Right renal cortex interstitium (tissue), 3 donors: ENCODE results near the gene MYO5C. TPM values are rescaled to one million over a fixed set of nuclear protein-coding genes. Genes with fewer than 3 reads are reported as not detected.

ENCODE experiments used
- DNase-seq, 3 donors: peaks; one replicate each; pipeline ENCODE4 v3.0.0-alpha.2; 2013; ENCODE audit warnings: low read depth in 3 of 3, low spot score in 2 of 3
- polyA plus RNA-seq, 3 donors: library from polyadenylated mRNA; unstranded; fragments of 120-200 nt; gene quantifications; one replicate each; pipeline ENCODE4 v1.2.1, GENCODE V29; 2013; ENCODE audit not compliant: insufficient read length in 3 of 3

The MYO5C gene
- polyA plus RNA-seq, 3 donors, result 20.6 to 22.0 (median 20.8) TPM

DNA sequence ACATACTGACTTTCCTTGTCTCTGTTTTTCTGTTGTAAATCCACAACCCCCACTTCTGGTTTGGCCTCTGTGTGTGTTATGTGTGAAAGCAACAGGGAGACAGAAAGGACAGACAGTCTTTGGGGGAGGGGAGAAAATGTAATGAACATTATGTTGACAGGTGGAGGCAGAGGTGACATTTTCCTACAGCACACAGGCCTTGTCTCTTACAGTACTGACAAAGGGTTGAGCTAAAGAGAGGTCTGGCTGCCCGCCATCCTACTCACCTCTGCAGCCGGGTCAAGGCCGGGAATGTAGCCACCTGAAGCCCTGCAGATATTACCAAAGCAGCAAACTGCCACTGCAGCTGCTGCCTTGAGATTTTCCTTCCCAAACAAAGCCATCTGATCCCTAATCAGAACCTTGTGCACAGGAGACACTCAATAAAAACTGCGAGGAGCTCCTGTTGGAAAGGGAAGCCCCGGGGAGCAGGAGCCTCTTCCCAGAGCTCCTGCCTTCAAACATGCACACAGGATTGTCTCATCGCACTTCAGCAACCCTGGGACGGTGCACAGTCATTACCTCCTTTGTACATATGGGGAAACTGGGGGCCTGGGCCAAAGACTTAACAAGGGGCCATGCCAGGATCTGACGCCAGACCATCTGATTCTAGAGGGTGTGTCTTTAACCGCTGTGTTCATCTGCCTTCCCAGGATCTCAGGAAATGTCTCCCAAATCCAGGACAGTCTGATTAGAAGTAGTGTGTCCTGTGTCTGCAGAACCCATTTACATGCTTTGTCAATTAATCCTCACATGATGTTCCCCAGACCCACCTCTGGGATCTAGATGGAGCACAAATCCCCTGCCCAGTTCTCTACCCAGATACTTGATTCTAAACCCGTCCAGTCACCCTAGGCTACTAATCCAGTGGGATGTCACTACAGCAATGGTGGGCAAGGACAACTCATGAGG is 14.2 kb downstream of the MYO5C start:
- DNase-seq, result no peak

DNA sequence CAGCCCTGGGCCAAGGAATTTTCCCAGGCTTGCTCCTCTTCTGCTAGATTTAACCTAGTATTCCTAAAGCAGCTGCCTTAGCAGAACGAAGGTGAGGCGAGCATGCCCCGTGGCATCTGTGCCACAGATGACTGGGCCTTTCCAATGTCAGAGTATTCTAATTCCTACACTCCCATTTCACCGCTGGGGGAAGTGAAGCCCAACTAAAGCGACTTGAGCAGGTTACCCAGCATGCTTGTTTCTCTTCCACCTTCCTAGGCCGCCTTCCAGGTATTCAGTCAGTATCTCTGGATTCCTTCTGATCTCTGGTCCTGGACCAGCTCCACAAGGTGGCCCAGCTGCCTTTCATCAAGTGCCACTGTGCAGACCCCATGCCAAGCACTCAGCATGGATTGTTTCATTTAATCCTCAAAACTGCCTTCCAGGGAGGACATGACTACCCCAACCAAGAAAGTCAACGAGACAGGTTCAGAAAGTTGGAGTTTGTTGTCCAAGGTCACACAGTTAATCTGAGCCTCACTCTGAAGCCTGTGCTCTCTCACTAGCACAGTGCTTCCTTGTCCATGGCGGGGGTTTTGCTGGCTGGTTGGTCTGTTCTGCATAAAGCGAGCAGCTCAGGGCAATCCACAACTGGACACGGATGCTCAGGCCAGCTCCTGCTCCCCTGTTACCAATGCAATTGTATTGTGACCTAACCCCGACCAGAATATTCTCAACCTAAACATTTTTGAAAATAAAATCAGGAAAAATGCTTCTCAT is 15.1 kb downstream of the MYO5C start:
- no peak for DNase-seq

DNA sequence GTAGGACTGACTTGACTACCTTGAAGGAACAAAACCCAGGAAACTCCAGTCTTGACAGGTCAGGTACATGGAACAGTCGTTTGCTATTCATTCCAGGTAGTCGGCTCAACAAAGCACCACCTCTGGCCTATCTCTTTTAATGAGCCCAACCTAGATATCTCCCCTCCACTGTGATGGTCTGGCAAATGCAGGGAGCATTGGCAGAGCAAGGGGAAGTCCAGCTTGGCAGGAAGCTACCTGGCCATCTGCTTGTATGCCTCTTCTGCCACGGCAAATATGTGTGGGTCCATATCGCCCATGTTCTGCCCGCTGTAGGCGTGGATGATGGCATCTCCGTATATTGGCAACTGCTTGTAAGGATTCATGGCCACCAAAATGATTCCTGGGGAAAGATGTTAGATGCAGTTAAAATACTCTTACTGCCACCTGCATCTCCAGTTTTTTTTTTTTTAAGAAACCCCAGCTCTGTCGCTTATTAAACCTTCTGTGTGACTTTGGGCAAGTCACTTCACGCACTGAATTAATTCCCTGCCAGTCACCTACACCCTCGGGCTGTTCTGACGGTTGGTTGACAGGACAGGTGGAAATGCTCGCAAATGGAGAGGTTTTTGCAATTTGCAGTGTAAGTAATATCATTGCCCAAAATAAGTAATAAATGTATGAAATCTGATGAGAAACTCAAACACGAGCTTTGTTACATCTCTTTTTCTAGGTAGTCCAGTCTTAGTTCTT is 16.8 kb downstream of the MYO5C start:
- DNase-seq, result no peak

DNA sequence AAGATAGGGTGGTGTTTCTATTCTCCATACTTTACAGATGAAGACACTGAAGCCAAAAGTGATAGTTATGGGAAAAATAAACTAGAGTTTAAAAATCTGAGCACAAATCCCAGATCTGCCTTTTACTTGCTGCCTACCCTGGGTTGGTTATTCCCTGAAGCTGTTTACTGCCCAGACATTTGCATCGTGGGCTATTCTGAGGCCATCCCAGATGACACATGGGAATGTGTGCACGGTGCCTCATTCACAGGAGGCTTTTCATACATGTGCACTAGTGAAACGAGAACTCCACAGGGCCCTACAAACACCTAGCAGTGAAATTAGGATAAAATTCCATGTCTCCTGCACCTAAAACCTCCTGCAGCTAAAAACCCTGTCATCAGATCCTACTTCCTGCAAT is 17.5 kb downstream of the MYO5C start:
- no peak for DNase-seq

DNA sequence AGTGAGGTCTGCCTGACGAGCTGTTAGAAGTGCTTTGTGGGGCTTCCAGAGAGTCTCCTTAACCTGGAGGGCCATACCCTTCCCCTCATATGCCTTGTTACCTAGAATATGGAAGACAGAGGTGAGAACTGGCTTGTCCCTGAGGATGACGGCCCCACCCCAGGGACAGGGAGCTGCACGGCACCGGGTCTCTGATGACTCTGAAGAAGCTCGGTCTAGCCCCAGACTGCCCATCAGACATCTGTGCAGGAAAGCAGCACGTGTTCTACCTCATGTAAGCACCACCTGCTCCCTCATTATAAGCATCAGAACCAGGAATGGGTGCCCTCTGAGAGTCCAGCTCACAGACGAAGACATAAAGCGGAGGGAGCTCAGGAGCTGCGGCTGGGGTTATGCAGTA is 18.0 kb downstream of the MYO5C start:
- no peak for DNase-seq

DNA sequence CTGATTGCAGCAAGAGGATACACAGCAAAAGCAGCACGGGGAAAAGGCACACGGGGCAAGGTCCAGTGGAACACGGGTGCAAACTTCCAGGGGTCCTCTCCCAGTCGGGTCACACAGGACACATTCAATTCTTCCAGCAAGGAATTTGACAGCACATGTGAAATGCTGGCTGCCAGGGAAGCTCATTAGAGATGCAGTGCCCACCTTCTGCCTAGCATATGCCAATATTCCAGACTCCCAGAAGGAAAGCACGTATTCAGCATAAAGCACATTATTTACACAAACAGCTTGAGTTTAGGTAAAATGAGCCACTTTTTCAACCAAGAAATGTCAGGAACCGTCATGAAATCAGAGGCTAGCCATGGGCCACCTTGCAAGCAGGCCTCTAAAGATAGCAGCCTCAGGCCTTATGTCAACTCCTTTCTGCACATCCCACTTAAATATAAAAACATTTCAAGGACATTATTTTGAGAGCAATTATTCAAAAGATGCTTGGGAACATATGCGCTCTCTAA is 19.3 kb downstream of the MYO5C start:
- no peak for DNase-seq

DNA sequence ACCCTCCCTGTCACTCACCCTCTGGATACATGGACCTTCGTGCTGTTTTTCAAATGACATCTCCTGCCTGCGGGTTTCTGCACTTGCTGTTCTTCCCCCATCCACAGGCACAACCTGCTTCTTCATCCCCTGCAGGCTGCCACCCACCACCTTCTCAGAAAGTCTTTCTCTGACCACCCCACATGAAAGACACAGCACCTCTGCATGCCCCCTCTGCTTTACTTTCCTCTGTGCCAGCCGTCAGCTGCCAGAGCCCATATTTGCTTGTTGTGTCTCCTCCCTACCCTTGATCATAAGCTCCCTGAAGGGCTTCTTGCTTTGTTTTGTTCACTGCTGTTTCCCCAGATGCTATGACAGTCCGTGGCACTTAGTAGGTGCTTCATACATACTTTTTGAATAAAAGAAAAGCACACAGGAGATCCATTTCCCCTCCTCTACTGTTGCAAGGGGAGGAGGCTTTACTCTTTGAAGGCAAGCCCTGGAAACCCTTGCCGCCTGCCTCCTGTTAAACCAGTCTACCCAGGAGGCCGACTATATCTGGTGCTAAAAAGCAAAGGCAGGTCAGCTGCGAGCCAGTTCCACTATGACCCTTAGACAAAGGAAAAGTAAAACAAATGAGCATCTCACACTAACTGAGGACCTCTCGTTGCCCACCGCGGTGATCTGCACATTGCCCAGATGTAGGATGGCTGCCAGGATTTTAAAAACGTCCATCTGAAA is 31.9 kb downstream of the MYO5C start:
- DNase-seq, result no peak

DNA sequence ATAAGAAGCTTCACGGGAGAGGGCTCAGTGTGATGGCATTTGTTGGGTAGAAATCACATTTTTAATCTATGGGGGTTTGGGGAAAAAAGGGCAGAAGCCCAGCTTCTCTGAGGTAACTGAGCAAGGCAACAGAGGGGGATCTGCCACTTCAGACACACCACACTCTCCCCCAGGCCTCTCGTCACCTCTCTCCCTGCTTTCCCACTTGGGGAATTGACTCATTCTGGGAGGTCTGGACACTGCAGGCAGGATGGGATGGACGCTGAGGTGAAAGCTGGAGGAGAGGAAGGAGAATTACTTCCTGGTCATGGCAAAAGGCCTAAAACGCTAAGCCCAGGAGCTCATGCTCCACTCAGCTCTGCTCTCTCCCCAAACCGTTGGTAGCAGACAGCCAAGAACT is 33.2 kb downstream of the MYO5C start:
- no peak for DNase-seq

DNA sequence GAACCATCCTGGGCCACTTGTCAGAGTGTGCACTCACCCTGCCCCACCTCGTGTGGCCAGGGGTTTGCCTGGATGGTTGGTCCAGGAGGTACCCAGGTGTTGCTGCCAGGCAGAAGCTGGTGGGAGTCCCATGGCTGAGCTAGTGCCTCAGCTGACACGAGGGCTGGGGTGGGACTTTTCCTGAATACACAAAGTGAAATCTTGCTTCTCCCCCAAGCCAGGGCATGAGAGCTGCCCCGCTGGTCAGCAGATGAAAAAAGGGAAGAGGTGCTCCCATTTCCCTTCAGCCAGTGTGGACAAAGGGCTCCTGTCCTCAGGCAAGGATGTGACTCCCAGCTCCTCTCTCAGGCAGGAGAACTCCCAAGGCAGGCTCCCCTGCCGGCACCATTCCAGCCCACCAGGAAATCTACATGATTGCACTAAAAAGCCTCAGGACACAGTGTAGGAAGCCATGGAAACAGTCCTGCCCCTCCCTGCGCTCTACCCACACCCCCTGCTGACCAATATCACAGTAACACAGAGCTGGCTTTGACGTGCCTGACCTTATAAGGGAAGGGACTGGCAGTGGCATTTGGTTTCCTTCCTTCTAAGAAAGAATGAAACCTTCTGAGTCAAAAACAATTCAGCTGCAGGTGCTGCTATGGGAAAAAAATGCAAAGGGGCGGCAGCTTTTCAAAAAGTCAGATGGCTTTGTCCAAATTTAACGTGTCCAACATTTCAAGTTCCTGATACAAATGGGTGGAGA is 33.9 kb downstream of the MYO5C start:
- DNase-seq, result peak; percentile 42 to 56 (median 43)

DNA sequence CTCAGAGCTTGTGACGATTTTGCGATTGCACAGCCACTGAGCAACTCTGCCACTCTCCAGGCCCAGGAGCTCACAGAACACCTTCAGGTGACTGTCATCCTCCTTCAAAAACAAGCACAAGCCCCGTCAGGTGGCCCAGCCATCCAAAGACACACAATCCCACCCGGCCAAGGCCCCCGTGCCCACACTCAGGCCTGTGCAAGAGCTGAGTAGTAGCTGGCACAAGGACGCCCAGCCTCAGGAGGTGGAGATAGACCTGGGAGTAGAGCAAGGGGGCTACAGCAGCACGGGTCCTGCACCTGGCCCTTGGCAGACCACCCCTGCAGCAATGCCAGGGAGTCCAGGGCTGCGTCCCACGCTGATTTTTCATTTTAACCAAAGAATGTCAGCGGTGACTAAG is 34.6 kb downstream of the MYO5C start:
- no peak for DNase-seq

DNA sequence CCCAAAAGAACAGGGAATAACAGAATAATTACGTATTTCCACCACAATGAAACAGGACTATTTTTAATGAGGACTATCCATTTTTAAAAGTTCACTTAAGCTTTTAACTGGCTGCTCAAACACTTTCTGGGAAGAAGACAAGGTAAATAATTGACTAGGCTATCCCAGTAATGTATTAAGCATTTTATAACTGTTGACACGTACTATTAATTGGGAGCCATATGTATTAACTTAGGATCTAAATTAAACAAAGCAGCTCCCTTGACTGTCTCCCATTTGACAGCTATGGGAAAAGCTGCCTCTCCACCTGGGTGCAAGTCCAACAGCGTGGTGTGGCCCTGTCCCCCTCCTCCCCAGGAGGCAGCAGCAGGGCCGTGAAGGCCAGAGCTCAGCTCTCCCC is 36.1 kb downstream of the MYO5C start:
- DNase-seq, result no peak

DNA sequence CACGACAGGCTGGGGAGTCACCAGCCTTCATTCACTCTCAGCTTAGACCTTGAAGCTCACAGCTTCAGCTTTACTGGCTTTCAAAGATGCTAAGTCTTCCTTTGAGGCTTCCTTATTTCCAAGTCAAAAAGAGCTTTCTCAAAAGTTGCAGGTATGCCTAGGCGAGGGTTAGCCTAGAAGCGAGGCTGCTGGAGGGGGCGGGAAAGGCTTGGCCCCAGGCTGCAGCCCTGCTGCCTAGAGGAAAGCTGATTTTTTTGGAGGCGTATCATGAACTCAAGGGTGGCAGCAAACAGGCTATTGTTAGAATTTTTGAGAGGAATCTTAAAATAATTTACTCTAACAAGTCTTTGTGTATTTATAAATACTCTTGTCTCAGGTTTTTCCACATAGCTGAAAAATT is 37.1 kb downstream of the MYO5C start:
- no peak for DNase-seq

DNA sequence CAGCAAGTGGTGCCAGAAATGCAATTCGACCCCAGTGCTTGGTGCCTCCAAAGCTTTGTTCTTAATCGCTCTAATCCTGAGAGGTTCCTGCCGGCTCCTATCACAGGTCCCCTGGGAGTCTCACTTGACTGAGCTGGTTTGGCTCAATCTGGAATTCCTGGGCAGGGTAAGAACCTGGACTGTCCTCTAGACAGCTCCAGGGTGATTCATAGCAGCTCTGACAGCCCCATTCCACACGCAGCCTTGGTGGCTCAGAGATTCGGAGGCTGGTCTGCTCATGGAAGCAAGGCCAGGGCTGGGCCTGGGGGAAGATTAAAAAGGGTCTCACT is 37.9 kb downstream of the MYO5C start:
- no peak for DNase-seq

DNA sequence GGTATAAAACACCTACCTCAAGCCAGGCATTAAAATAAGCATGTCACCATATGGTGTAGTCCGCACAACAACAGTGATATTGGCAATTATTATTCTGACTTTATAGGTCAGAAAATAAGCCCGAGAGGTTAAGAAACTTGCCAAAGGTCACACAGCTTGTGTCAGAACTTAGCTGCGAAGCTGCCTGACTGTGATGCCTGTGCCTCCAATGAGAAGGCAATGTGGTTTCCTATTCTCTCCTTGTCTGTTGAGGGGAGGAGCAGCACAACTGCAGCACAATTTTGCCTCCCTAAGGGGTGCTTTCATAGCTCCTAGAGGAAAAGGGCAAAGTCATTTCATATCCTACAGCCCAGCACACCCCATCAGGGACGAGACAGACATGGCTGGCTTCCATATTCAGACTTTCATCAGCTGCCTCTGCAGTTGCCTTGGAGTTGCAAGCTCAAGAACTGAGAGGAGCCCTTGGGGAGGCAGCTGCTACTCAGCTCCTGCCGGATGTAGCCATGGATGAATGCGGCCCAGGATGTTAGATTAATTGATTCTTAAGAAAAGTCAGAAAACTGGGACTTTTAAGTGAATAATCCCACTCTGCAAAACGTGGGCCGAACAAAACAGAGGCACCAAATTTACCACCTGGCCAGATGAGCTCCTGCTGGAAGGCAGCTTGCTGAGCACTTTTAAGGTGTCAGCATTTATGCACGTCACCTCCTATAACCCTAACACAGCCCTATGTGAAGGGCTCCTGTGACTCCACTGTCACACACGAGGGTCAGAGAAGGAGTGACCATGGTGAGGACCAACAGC is 38.5 kb downstream of the MYO5C start:
- DNase-seq, result no peak

DNA sequence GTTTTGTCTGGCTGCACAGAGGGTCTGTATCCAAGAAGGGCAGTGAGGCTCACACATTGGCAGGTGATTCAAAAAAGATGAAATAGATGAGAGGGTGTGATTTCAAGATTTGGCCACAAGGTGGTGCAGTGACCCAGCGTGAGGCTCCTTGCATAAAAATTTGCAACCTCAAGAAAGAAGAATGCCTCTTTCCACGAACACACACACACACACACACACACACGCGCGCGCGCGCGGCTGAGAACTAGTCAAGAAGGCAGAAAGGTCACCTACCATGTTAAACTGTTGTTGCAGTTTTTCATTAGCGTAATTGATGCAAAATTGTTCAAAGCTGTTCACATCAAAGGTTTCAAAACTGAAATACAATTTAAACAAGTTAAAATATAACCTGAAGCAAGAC is 39.2 kb downstream of the MYO5C start:
- peak; percentile 59 to 70 (median 60) for DNase-seq

DNA sequence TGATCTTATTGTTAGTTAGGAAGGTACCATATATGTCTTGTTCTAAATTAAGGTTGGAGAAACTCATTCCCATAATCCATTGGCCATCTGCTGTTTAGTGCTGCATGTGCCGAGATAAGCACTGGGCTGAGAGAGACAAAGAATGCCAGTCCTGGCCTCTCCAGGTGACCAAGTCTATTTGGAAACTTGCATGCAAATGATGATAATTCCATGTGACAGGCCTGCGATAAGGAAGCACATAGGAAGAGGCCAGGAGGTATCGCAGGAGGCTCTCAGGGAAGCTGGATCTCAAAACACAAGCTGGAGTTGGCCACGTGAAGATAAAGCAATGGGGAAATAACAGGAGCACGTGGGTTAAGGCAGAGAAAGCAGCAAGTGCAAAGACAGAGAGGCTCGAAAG is 39.7 kb downstream of the MYO5C start:
- no peak for DNase-seq

DNA sequence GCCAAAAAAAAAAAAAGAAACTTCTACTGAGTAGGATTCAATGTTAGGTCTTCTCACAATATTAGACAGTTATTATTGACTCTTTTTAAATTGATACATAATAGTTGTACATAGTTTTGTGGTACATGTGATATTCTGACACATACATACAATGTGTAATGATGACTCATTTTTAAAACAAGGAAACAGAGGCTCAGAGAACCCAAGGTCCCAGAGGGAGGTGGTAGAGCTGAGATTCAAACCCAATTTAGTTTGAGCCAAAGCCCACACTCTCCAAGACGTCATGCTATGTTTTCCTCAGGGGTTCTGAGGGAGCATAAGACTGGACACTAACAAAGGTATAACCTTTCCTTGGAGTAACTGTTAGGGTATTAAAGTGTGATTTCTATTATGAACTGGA is 40.6 kb downstream of the MYO5C start:
- no peak for DNase-seq

DNA sequence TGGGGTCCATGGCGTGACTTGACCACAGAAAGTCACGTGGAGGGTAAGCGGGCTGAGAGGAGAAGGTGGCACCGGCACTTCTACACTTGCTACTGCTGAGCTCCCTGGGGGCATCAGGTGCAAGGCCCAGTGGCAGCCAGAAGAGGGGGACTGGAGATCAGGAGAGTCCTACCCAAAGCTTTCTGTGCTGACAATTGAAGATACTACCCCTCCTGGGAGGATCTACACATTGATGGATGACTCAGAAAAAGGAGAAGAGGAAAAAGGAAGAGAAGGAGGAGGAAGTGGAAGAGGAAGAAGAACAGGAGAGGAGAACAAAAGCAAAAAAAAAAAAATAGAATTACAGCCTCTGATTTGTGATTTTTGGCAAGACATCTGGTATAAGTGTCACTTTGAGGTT is 41.2 kb downstream of the MYO5C start:
- no peak for DNase-seq

DNA sequence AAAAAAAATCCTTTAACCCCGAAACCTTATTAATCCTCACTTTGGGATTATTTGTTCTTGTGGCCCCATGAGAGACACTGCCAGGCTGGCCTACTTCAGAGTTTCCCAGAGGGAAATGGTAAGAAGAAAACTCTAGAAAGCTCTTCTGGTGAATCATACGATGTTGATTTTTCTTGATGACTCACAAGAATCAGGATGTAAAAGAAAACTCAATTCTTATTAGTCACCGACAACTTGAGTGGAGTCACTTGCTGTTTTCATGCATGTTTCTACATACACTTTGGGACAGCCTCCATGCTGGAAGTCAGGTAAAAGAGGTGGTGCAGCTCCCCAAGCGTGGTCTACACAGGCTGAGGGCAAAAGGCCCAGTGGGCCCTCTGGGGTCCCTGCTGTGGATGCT is 42.8 kb downstream of the MYO5C start:
- no peak for DNase-seq
